CD8-positive, alpha-beta memory T cell (primary cell): ENCODE data around the gene GGACT. TPM values are rescaled to one million over a fixed set of nuclear protein-coding genes. Genes with fewer than 3 reads are reported as not detected.

Experiments
- CTCF ChIA-PET: fragments of 350-600 bp; sonication (Branson Sonifier 250); formaldehyde crosslinking; loops from one replicate; lab custom pipeline; 2021; ENCODE audit warnings: antibody characterized with exemption; lab: Charles Lee
- POLR2A ChIA-PET: fragments of 350-600 bp; sonication (Branson Sonifier 250); formaldehyde crosslinking; loops from one replicate; lab custom pipeline; 2021; ENCODE audit warnings: antibody characterized with exemption; lab: Charles Lee
- DNase-seq, 5 donors: peaks; one replicate each; pipeline versions ENCODE4 v3.0.0 to v3.0.0-alpha.2; 2020 to 2022; ENCODE audit warnings: mixed read lengths in 1 of 5
- H3K27ac ChIP-seq: one replicate; pipeline ENCODE4 v1.7.0; 2013; ENCODE audit warnings: low read depth, mild to moderate bottlenecking, low read length, moderate library complexity
- H3K27me3 ChIP-seq: 2 replicates; pipeline ENCODE4 v1.7.0; 2013; ENCODE audit warnings: low read length, mild to moderate bottlenecking; ENCODE audit not compliant: insufficient read depth, poor library complexity, severe bottlenecking
- H3K36me3 ChIP-seq: 2 replicates; pipeline ENCODE4 v1.7.0; 2013; ENCODE audit warnings: mild to moderate bottlenecking, low read length, moderate library complexity; ENCODE audit not compliant: insufficient read depth
- H3K4me1 ChIP-seq: 2 replicates; pipeline ENCODE4 v1.7.0; 2013; ENCODE audit warnings: mild to moderate bottlenecking, low read length, moderate library complexity; ENCODE audit not compliant: insufficient read depth
- H3K4me3 ChIP-seq: 2 replicates; pipeline ENCODE4 v1.7.0; 2013; ENCODE audit warnings: mild to moderate bottlenecking, low read length
- H3K9me3 ChIP-seq: 2 replicates; pipeline ENCODE4 v1.7.0; 2013; ENCODE audit warnings: mild to moderate bottlenecking, low read length
- H3K27ac Mint-ChIP-seq, 8 donors: one replicate each; pipeline ENCODE4 v1.8.0; 2020 to 2021; ENCODE audit warnings: mixed read lengths in 8 of 8, mild to moderate bottlenecking in 6 of 8, inconsistent platforms in 3 of 8, moderate library complexity in 3 of 8
- H3K27me3 Mint-ChIP-seq, 2 donors: one replicate each; pipeline ENCODE4 v1.8.0; 2020 to 2021; ENCODE audit warnings: mixed read lengths in 2 of 2, mild to moderate bottlenecking in 1 of 2, moderate library complexity in 1 of 2
- H3K36me3 Mint-ChIP-seq, 3 donors: one replicate each; pipeline ENCODE4 v1.8.0; 2020 to 2021; ENCODE audit warnings: mixed read lengths in 3 of 3, inconsistent platforms in 1 of 3, mild to moderate bottlenecking in 1 of 3
- H3K4me1 Mint-ChIP-seq, 3 donors: one replicate each; pipeline ENCODE4 v1.8.0; 2020 to 2021; ENCODE audit warnings: mixed read lengths in 3 of 3, inconsistent platforms in 1 of 3, mild to moderate bottlenecking in 1 of 3
- H3K4me3 Mint-ChIP-seq, 7 donors: one replicate each; pipeline ENCODE4 v1.8.0; 2020 to 2021; ENCODE audit warnings: mixed read lengths in 7 of 7, mild to moderate bottlenecking in 6 of 7, moderate library complexity in 4 of 7, inconsistent platforms in 2 of 7
- H3K9me3 Mint-ChIP-seq, 5 donors: one replicate each; pipeline ENCODE4 v1.8.0; 2020 to 2022; ENCODE audit warnings: mixed read lengths in 5 of 5, mild to moderate bottlenecking in 3 of 5, moderate library complexity in 2 of 5, inconsistent platforms in 1 of 5
- polyA plus RNA-seq: library from polyadenylated mRNA; unstranded; fragments of 300-500 nt; fragmentation: Illumina TruSeq; gene quantifications from one replicate; pipeline ENCODE4 v1.2.3, GENCODE V29; 2021
- total RNA-seq, 2 experiments: library from RNA; stranded (reverse); gene quantifications; one replicate each; pipeline ENCODE4 v1.2.3, GENCODE V29; 2021

GGACT gene
- total and polyA plus RNA-seq, 3 experiments from 2014 or later, result 4.9 to 9.2 (median 5.7) TPM

DNA sequence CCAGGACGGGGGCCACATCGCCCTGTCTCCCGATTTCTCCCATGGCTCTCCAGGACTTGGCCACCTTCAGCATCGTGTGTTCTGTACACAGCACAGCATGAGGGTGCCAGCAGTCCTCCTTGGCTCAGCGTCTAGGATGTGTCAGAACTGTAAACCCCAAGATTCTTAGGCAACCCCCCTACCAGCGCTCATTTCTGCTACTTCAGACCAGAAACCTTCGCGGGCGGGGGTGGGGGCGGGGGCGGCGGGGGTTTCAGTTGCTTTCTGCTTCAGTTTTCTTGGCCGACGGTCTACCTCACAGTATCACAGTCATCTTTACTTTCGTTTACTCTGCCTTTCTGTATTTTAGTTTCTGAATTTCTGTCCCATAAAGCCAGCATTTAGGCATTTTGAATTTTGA lies 82.4 kb downstream of the GGACT start:
- H3K27ac Mint-ChIP-seq, result peak overlapping the region in 7 of 8 donors; percentile 15 to 90 (median 73)
- no peaks in the 10 kb centered on the region for H3K9me3 Mint-ChIP-seq
- H3K36me3 Mint-ChIP-seq, result peaks cover 0 to 5% (median 3%) of the 10 kb centered on the region in 3 donors
- H3K4me3 ChIP-seq, result peak overlapping the region; percentile 37
- H3K4me1 Mint-ChIP-seq, result peaks cover 15 to 28% (median 19%) of the 10 kb centered on the region in 3 donors
- peak overlapping the region; percentile 66 to 82 (median 76) for H3K4me3 Mint-ChIP-seq
- no peaks in the 10 kb centered on the region for H3K27me3 Mint-ChIP-seq
- ChIA-PET POLR2A (no interaction called here), CTCF (interaction anchor here (1.9 kb wide), 1 partner anchor 9 kb away, joined by 6 read pairs; no protein-coding TSS in a partner anchor)
- H3K27me3 ChIP-seq, result no peaks in the 10 kb centered on the region
- no peak overlapping the region for H3K27ac ChIP-seq
- H3K9me3 ChIP-seq, result no peaks in the 10 kb centered on the region
- no peaks in the 10 kb centered on the region for H3K4me1 ChIP-seq
- H3K36me3 ChIP-seq, result no peaks in the 10 kb centered on the region
- no peak for DNase-seq

GRCh38 chr13:100503622-100504021 lies 85.0 kb downstream of the GGACT start:
- Histone ChIP-seq H3K4me3 (no peak overlapping the region), H3K27ac (no peak overlapping the region), H3K27me3 (no peaks in the 10 kb centered on the region), H3K9me3 (no peaks in the 10 kb centered on the region), H3K36me3 (no peaks in the 10 kb centered on the region), H3K4me1 (no peaks in the 10 kb centered on the region)
- peaks cover 15 to 28% (median 19%) of the 10 kb centered on the region in 3 donors for H3K4me1 Mint-ChIP-seq
- H3K9me3 Mint-ChIP-seq, result no peaks in the 10 kb centered on the region
- no peak overlapping the region for H3K27ac Mint-ChIP-seq
- no peak for DNase-seq
- H3K4me3 Mint-ChIP-seq, result no peak overlapping the region
- ChIA-PET POLR2A (no interaction called here), CTCF (interaction anchor here (1.9 kb wide), 1 partner anchor 9 kb away, joined by 9 read pairs; no protein-coding TSS in a partner anchor)
- no peaks in the 10 kb centered on the region for H3K27me3 Mint-ChIP-seq
- H3K36me3 Mint-ChIP-seq, result peaks cover 0 to 8% (median 5%) of the 10 kb centered on the region in 3 donors

- H3K36me3 ChIP-seq, result no peaks in the 10 kb centered on the region
- Mint-ChIP-seq H3K27me3 (no peaks in the 10 kb centered on the region), H3K4me1 (peaks cover 15 to 28% (median 19%) of the 10 kb centered on the region in 3 donors), H3K36me3 (peaks cover 0 to 13% (median 5%) of the 10 kb centered on the region in 3 donors), H3K9me3 (no peaks in the 10 kb centered on the region), H3K4me3 (no peak overlapping the region), H3K27ac (no peak overlapping the region)
- H3K27ac ChIP-seq, result no peak overlapping the region
- H3K4me3 ChIP-seq, result no peak overlapping the region
- no peak for DNase-seq
- no peaks in the 10 kb centered on the region for H3K27me3 ChIP-seq
- ChIA-PET CTCF (interaction anchor here (1.9 kb wide), 1 partner anchor 11 kb away, joined by 9 read pairs; no protein-coding TSS in a partner anchor), POLR2A (no interaction called here)
- H3K9me3 ChIP-seq, result no peaks in the 10 kb centered on the region
- H3K4me1 ChIP-seq, result no peaks in the 10 kb centered on the region
Observed at GRCh38 chr13:100502446-100502845, 86.1 kb downstream of the GGACT start.

- no peak overlapping the region for H3K27ac Mint-ChIP-seq
- H3K4me1 Mint-ChIP-seq, result no peaks in the 10 kb centered on the region
- Histone ChIP-seq H3K36me3 (no peaks in the 10 kb centered on the region), H3K4me3 (no peak overlapping the region), H3K27me3 (no peaks in the 10 kb centered on the region), H3K27ac (no peak overlapping the region), H3K4me1 (no peaks in the 10 kb centered on the region), H3K9me3 (no peaks in the 10 kb centered on the region)
- H3K4me3 Mint-ChIP-seq, result no peak overlapping the region
- POLR2A ChIA-PET, result no interaction called here
- H3K36me3 Mint-ChIP-seq, result peaks cover 0 to 9% (median 0%) of the 10 kb centered on the region in 3 donors
- no peak for DNase-seq
- peaks cover 0 to 2% of the 10 kb centered on the region in 2 donors for H3K27me3 Mint-ChIP-seq
- H3K9me3 Mint-ChIP-seq, result no peaks in the 10 kb centered on the region
- CTCF ChIA-PET, result no interaction called here
Observed at GRCh38 chr13:100497389-100497788, 91.2 kb downstream of the GGACT start.

DNA sequence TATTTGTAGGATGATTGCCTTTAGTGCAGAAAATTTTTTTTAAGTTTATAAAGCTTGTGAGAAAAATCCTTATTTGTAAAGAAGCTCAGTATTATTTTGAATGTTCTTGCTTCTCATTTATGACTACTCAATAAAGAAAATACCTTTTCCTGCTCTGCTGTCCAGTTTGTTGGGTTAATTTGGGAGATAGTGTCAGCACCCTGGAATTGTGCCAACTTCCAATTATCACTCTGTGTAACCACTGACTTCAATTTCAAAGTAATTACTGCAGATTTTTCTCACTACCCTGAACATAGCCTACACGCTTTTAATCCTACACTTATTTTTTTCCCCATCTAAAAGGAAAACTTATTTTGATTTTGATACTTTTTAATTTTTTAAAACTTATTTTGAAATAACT lies 93.1 kb downstream of the GGACT start:
- CTCF ChIA-PET, result interaction anchor here (1.1 kb wide), 1 partner anchor 11 kb away, joined by 3 read pairs; no protein-coding TSS in a partner anchor
- POLR2A ChIA-PET, result no interaction called here
- Histone ChIP-seq H3K4me3 (no peak overlapping the region), H3K36me3 (no peaks in the 10 kb centered on the region), H3K27me3 (no peaks in the 10 kb centered on the region), H3K9me3 (no peaks in the 10 kb centered on the region), H3K27ac (no peak overlapping the region), H3K4me1 (no peaks in the 10 kb centered on the region)
- peaks cover 0 to 2% of the 10 kb centered on the region in 2 donors for H3K27me3 Mint-ChIP-seq
- H3K27ac Mint-ChIP-seq, result no peak overlapping the region
- no peaks in the 10 kb centered on the region for H3K4me1 Mint-ChIP-seq
- H3K4me3 Mint-ChIP-seq, result no peak overlapping the region
- DNase-seq, result no peak
- H3K9me3 Mint-ChIP-seq, result no peaks in the 10 kb centered on the region
- peaks cover 0 to 7% (median 0%) of the 10 kb centered on the region in 3 donors for H3K36me3 Mint-ChIP-seq

- Histone ChIP-seq H3K4me1 (no peaks in the 10 kb centered on the region), H3K4me3 (no peak overlapping the region), H3K36me3 (no peaks in the 10 kb centered on the region), H3K27ac (no peak overlapping the region), H3K27me3 (no peaks in the 10 kb centered on the region), H3K9me3 (no peaks in the 10 kb centered on the region)
- ChIA-PET CTCF (no interaction called here), POLR2A (no interaction called here)
- H3K27me3 Mint-ChIP-seq, result peaks cover 0 to 2% of the 10 kb centered on the region in 2 donors
- no peaks in the 10 kb centered on the region for H3K4me1 Mint-ChIP-seq
- H3K4me3 Mint-ChIP-seq, result no peak overlapping the region
- peaks cover 0 to 2% (median 0%) of the 10 kb centered on the region in 3 donors for H3K36me3 Mint-ChIP-seq
- no peak for DNase-seq
- H3K27ac Mint-ChIP-seq, result peak overlapping the region in 1 of 8 donors; percentile 43
- H3K9me3 Mint-ChIP-seq, result no peaks in the 10 kb centered on the region
Observed at GRCh38 chr13:100493418-100493817, 95.2 kb downstream of the GGACT start.

DNA sequence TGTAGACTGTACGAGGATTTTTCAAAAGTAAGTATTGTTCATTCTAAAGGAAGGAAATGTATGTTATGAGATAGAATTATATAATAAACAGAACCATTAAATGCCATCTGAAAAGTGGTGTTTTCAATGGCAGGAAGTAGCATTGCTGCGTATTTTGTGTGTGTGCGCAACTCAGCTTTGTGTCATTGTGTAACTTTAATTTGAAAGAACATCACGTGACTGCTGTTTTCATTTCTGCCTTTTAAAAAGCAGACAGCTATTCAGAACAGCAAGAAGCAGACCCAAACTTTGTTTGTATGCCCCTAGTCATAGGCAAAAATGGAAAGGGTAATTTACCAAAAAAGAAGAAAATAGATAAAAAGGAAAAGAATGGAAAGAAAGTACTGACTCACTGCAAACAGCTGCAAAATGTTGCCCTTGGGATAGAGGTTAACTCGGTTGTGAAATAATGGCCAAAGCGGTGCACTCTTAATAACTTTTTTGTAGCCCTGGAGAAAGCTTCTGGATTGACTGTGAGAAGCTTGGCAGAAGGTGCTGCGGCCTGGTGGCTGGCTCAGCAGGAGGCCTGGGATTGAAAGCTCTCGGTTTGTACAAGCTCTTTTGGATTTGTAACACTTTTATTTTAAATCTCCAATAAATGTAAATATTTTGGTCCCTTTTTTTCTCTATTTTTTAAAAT lies 97.3 kb downstream of the GGACT start:
- ChIA-PET CTCF (interaction anchor here (1.0 to 1.1 kb wide), 2 partner anchors 9 to 24 kb away, joined by 3 read pairs; no protein-coding TSS in a partner anchor), POLR2A (no interaction called here)
- no peak overlapping the region for H3K4me3 Mint-ChIP-seq
- Histone ChIP-seq H3K27me3 (no peaks in the 10 kb centered on the region), H3K27ac (no peak overlapping the region), H3K36me3 (no peaks in the 10 kb centered on the region), H3K4me3 (no peak overlapping the region), H3K9me3 (no peaks in the 10 kb centered on the region), H3K4me1 (no peaks in the 10 kb centered on the region)
- peaks cover 0 to under 1% of the 10 kb centered on the region in 2 donors for H3K27me3 Mint-ChIP-seq
- DNase-seq, result no peak
- H3K27ac Mint-ChIP-seq, result peak overlapping the region in 1 of 8 donors; percentile 84
- no peaks in the 10 kb centered on the region for H3K4me1 Mint-ChIP-seq
- H3K36me3 Mint-ChIP-seq, result no peaks in the 10 kb centered on the region
- H3K9me3 Mint-ChIP-seq, result no peaks in the 10 kb centered on the region

GRCh38 chr13:100490692-100491091 lies 97.9 kb downstream of the GGACT start:
- no peak overlapping the region for H3K27ac ChIP-seq
- no peaks in the 10 kb centered on the region for H3K27me3 ChIP-seq
- Mint-ChIP-seq H3K9me3 (no peaks in the 10 kb centered on the region), H3K4me3 (no peak overlapping the region), H3K4me1 (no peaks in the 10 kb centered on the region), H3K36me3 (no peaks in the 10 kb centered on the region), H3K27ac (peak overlapping the region in 1 of 8 donors; percentile 84), H3K27me3 (no peaks in the 10 kb centered on the region)
- ChIA-PET POLR2A (no interaction called here), CTCF (interaction anchor here (1.0 kb wide), 1 partner anchor 8 kb away, joined by 3 read pairs; no protein-coding TSS in a partner anchor)
- no peak for DNase-seq
- H3K9me3 ChIP-seq, result no peaks in the 10 kb centered on the region
- no peaks in the 10 kb centered on the region for H3K4me1 ChIP-seq
- H3K36me3 ChIP-seq, result no peaks in the 10 kb centered on the region
- H3K4me3 ChIP-seq, result no peak overlapping the region
